Hematopoietic multipotent progenitor cell treated with erythropoietin and hydrocortisone succinate and interleukin-3 and kit ligand, for 17 days (in vitro differentiated cells): Measurements from ENCODE around the gene CCNQ.

Experiments used
- DNase-seq: peaks from one replicate; pipeline ENCODE4 v3.0.0-alpha.2; 2015; ENCODE audit warnings: low spot score

Gene CCNQ

GRCh38 chrX:153576239-153576870 lies 22.6 kb downstream of the CCNQ start:
- no peak for DNase-seq

GRCh38 chrX:153573984-153574383 lies 25.0 kb downstream of the CCNQ start:
- no peak for DNase-seq

- no peak for DNase-seq
Measured at GRCh38 chrX:153572601-153573000, 26.3 kb downstream of the CCNQ start.

GRCh38 chrX:153571534-153571908 lies 27.4 kb downstream of the CCNQ start:
- no peak for DNase-seq

GRCh38 chrX:153569475-153569874 lies 29.5 kb downstream of the CCNQ start:
- DNase-seq = no peak

- no peak for DNase-seq
Measured at GRCh38 chrX:153568451-153569011, 30.4 kb downstream of the CCNQ start.

GRCh38 chrX:153565996-153566580 lies 32.9 kb downstream of the CCNQ start:
- no peak for DNase-seq

- DNase-seq = no peak
Measured at GRCh38 chrX:153564047-153564606, 34.8 kb downstream of the CCNQ start.

- no peak for DNase-seq
Measured at GRCh38 chrX:153562546-153562945, 36.4 kb downstream of the CCNQ start.

GRCh38 chrX:153561337-153561736 lies 37.6 kb downstream of the CCNQ start:
- no peak for DNase-seq

- no peak for DNase-seq
Measured at GRCh38 chrX:153560466-153560865, 38.5 kb downstream of the CCNQ start.

GRCh38 chrX:153560000-153560399 lies 38.9 kb downstream of the CCNQ start:
- DNase-seq = no peak

GRCh38 chrX:153557618-153558355 lies 41.2 kb downstream of the CCNQ start:
- DNase-seq = no peak

GRCh38 chrX:153556767-153557166 lies 42.2 kb downstream of the CCNQ start:
- DNase-seq = no peak

GRCh38 chrX:153554519-153555167 lies 44.3 kb downstream of the CCNQ start:
- DNase-seq = peak; percentile 22

GRCh38 chrX:153551135-153551534 lies 47.8 kb downstream of the CCNQ start:
- DNase-seq = no peak

- no peak for DNase-seq
Measured at GRCh38 chrX:153549807-153550206, 49.1 kb downstream of the CCNQ start.

GRCh38 chrX:153549231-153549630 lies 49.7 kb downstream of the CCNQ start:
- no peak for DNase-seq

- no peak for DNase-seq
Measured at GRCh38 chrX:153547195-153547594, 51.7 kb downstream of the CCNQ start.

- no peak for DNase-seq
Measured at GRCh38 chrX:153546386-153546785, 52.6 kb downstream of the CCNQ start.

GRCh38 chrX:153544727-153545126 lies 54.2 kb downstream of the CCNQ start:
- DNase-seq = no peak

- no peak for DNase-seq
Measured at GRCh38 chrX:153539979-153540358, 59.0 kb downstream of the CCNQ start.
